Motor neuron (in vitro differentiated cells): ENCODE results near the gene MUC5B. TPM values are rescaled to one million over a fixed set of nuclear protein-coding genes. Genes with fewer than 3 reads are reported as not detected.

Source experiments
- ATAC-seq, 8 experiments: fragments of 200-7000 bp; cut with Tn5 transposase; replicated peaks in 6 of 8; 2 replicates each; pipeline ENCODE4 v1.8.0; 2021; ENCODE audit warnings: mild to moderate bottlenecking in 8 of 8, moderate library complexity in 8 of 8
- H3K27ac ChIP-seq, 2 donors: fragments of 250-450 bp; sonication (Bioruptor Pico); 2 replicates each; pipeline ENCODE4 v1.9.0; 2021; ENCODE audit warnings: antibody characterized with exemption in 2 of 2, mild to moderate bottlenecking in 2 of 2, moderate library complexity in 1 of 2
- H3K4me1 ChIP-seq, 2 donors: fragments of 250-450 bp; sonication (Bioruptor Pico); replicated peaks in 1 of 2; 2 replicates each; pipeline ENCODE4 v1.6.1; 2021; ENCODE audit warnings: antibody characterized with exemption in 2 of 2, mild to moderate bottlenecking in 2 of 2, moderate library complexity in 1 of 2
- H3K4me3 ChIP-seq, 5 donors: fragments of 250-450 bp; sonication (Bioruptor Pico); 2 replicates each; pipeline ENCODE4 v1.9.0; 2021; ENCODE audit warnings: antibody characterized with exemption in 5 of 5, mild to moderate bottlenecking in 5 of 5, moderate library complexity in 4 of 5
- WGBS, 10 experiments: fragments of 450-650 bp; shearing (Covaris generic); methylation state at CpG; one replicate each; pipeline ENCODE4 v1.0.0; 2022; 5-methylcytosine and 5-hydroxymethylcytosine counted together
- in situ Hi-C, 9 experiments: fragments of 400-800 bp; cut with MboI; loops; one replicate each; pipeline ENCODE4 v1.15.0; 2021; ENCODE audit warnings: low sequenced_read_pairs in 9 of 9, low pct_unique_long_range_greater_than_20kb in 2 of 9; ENCODE audit not compliant: unreplicated experiment in 9 of 9
- total RNA-seq, 8 experiments: library from RNA; unstranded; fragments of 300-600 nt; gene quantifications; 2 replicates each; pipeline versions ENCODE4 v1.2.3 to v1.2.4, GENCODE V29; 2022

MUC5B gene
- total RNA-seq, 8 experiments from 2014 or later = under 0.01 to 4.7 (median 0.85) TPM

DNA sequence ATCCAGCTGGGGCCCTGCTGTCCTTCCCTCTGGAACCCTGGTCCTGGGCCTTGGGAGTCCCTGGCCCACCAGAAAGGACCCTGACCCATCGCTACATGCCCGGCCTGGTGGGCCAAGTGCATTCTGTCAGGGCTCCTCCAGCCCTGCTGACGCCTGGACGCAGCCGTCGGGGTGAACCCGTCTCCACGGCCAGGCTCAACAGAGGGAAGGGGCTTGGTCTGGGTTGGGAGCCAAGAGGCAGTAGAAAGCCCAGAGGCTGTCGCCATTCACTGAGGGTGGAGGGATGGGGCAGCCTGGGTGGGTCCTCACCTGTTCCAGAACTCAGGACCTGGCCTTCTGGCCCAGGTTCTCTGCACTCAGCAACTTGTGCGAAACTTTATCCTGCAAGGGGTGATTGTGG, 47.6 kb downstream of the MUC5B start:
- in situ Hi-C loops = no loop called here
- Histone ChIP-seq H3K4me3 (no peak overlapping the region), H3K27ac (peak overlapping the region in 1 of 2 donors; percentile 61), H3K4me1 (peaks cover 0 to 8% of the 10 kb centered on the region in 2 donors)
- peak in 3 of 8 experiments; percentile 3 to 13 (median 3) for ATAC-seq
- WGBS, 10 experiments = 93% methylated on average over 7 of the region's 10 CpGs; no CpG with 5 or more reads in 9 of the 10 experiments

DNA sequence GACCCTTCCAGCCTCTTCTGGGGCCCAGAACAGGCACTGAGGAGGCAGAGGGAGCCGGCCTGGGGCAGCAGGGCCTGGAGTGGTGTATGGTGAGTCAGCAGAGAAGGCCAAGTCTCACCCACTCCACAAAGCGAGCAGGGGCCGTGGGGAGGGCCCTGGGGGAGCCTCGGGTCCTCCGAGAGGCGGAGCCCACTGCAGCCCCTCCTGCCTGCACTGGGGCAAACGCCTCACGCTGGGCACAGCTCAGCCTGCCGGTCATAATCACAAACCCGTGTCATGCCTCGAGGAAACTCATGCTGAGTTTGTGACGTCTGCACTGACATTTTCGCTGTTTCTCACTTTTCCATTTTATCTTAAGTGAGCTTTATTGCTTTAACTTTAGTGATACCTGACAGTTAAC, 48.1 kb downstream of the MUC5B start:
- peak in 6 of 8 experiments; percentile 70 to 98 (median 95) for ATAC-seq
- peak overlapping the region in 1 of 2 donors; percentile 61 for H3K27ac ChIP-seq
- WGBS, 10 experiments = 24 to 64% (median 36%) methylated on average over 3 to 10 of the region's 13 CpGs; no CpG with 5 or more reads in 4 of the 10 experiments

DNA sequence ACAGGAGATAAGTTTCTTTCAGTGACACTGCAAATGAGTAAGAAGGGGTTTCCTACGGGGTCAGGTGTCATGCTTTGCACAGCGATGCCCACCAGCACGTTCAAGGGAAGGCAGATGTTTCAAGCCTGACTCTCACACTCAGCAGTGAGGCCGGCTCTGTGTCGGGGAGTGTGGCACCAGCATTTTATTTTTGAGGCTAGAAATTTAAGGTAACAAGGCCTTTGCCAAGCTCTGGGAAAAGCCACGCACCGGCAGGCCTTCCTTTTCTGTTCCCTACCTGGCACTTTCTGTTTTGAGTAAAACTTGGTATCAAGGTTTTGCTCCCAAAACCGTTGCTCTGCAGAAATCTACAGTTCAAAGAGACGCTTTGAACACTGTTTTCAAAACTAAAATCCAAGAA, 48.5 kb downstream of the MUC5B start:
- Histone ChIP-seq H3K4me1 (peaks cover 0 to 8% of the 10 kb centered on the region in 2 donors), H3K4me3 (no peak overlapping the region), H3K27ac (no peak overlapping the region)
- WGBS, 10 experiments = 33 to 92% (median 61%) methylated on average over 2 to 8 of the region's 9 CpGs; no CpG with 5 or more reads in 3 of the 10 experiments
- peak in 2 of 8 experiments; percentile 4 to 6 for ATAC-seq
- in situ Hi-C loops = no loop called here

More for the DNA sequence above, 48.1 kb downstream of the MUC5B start:
- Histone ChIP-seq H3K4me3 (no peak overlapping the region), H3K4me1 (peaks cover 0 to 8% of the 10 kb centered on the region in 2 donors)
- in situ Hi-C loops = no loop called here

- in situ Hi-C loops = no loop called here
- Histone ChIP-seq H3K4me3 (no peak overlapping the region), H3K27ac (no peak overlapping the region), H3K4me1 (peaks cover 0 to 8% of the 10 kb centered on the region in 2 donors)
- WGBS, 10 experiments = 50 to 100% methylated on average over 2 to 5 of the region's 30 CpGs; no CpG with 5 or more reads in 8 of the 10 experiments
- no peak for ATAC-seq
Measured at GRCh38 chr11:1271927-1272326, 49.1 kb downstream of the MUC5B start.

DNA sequence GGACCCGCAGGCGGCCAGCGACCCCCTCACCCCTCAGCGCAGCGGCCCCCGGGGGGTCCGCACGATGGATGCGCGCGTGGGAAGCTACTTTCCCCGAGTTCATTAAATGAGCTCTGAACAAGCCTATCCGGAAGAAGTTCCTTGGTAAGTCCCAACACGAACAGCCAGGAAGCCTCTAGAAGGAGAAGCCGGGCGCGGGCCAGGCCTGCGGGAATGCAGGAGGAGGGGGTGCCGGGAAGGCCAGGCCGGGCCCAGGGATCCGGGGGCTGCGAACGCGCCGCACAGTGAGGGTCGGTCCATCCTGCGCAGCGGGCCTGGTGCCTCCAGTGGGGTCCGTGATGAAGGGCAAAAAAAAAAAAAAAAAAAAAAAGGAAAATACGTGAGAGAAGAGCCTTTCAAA, 49.7 kb downstream of the MUC5B start:
- in situ Hi-C loops = no loop called here

DNA sequence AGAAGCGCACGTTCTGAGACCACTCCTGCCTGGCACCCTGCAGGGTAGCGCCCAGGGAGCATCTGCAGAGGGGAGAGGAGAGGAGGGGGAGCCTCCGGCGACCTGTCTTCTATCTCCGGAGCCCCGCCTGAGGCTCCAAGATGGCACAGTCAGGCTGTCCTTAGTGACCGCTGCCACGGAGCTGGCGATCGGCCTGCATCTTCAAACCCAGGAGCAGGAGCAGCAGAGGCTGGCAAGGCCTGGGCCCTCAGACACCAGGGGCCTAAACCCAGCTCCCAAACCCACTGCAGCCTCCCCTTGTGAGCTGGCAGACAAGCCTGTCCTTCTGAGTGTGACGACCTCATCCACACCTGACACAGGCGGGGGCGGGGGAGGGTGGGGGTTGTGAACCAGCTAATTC, 51.6 kb downstream of the MUC5B start:
- H3K27ac ChIP-seq = no peak overlapping the region
- ATAC-seq = peak in 1 of 8 experiments; percentile 3
- in situ Hi-C loops = no loop called here
- peaks cover 0 to 8% of the 10 kb centered on the region in 2 donors for H3K4me1 ChIP-seq
- H3K4me3 ChIP-seq = no peak overlapping the region
- 60 to 100% (median 90%) methylated on average over 1 to 8 of the region's 14 CpGs; no CpG with 5 or more reads in 6 of the 10 experiments for WGBS, 10 experiments

More for the DNA sequence above, 49.7 kb downstream of the MUC5B start:
- no peak overlapping the region for H3K27ac ChIP-seq
- WGBS, 10 experiments = 80 to 100% (median 95%) methylated on average over 1 to 17 of the region's 30 CpGs; no CpG with 5 or more reads in 1 of the 10 experiments
- peaks cover 0 to 8% of the 10 kb centered on the region in 2 donors for H3K4me1 ChIP-seq
- H3K4me3 ChIP-seq = no peak overlapping the region
- ATAC-seq = no peak

DNA sequence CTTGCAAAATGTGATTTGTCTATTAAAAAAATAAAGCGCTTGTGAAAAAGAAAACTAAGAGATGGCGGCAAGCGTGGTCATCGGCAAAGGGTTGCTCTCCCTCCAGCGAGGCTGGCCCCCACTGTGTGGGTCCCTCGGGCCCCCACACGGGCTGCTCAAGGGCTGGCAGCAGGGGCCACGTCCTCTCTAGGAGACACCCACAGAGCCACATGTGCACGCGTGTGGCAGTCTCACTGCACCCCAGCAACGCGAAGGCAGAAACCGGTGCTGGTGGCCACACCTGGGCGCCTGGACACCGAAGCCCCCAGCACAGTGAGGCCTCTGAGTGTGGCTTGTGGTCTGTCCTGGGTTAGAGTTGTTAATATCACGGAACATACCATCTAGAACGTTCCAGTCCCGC, 52.2 kb downstream of the MUC5B start:
- Histone ChIP-seq H3K27ac (no peak overlapping the region), H3K4me3 (no peak overlapping the region), H3K4me1 (peaks cover 0 to 8% of the 10 kb centered on the region in 2 donors)
- WGBS, 10 experiments = 85 to 100% (median 95%) methylated on average over 1 to 14 of the region's 18 CpGs; no CpG with 5 or more reads in 3 of the 10 experiments
- ATAC-seq = no peak
- in situ Hi-C loops = loop anchor here in 1 of 9 experiments (25.0 kb wide), 1 partner anchor 237 kb away; no protein-coding TSS in a partner anchor

- no peak overlapping the region for H3K27ac ChIP-seq
- peak in 1 of 8 experiments; percentile 20 for ATAC-seq
- 88 to 100% (median 92%) methylated on average over 1 to 10 of the region's 32 CpGs; no CpG with 5 or more reads in 5 of the 10 experiments for WGBS, 10 experiments
Measured at GRCh38 chr11:1276041-1276790, 53.4 kb downstream of the MUC5B start.

DNA sequence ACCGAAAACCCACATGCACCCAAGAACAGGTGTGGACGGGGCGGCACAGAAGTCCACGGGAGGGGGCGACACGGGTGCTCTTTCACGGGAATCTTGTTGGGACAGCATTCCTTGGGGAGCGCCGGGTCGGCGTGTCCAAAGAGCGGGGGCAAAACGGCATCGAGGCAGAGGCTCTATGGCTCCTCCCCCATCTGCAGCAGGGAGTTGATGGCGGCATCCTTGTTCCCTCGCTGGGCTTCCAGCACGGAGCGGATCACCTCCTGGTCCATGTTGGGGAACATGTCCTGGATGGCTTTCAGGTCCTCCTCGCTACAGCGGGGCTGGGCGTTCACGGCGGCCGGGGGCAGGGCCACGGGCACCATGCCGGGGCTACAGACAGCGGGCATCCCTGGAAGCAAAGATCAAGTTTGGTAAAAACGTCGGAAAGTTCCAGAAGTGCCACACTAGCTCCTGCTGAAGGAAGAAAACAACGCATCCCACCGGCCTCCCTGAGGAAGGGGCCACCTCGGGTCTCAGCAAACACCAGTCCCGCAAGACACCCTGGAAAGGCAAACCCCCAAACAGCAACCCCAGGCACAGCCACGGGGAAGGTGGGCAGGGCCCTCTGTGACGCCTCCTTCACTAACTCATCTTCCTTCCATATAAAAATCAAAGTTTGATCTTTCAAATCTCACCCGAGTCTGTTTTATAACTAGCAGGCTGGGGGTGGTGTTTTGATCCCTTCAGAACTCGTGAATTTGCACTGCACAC, 54.2 kb downstream of the MUC5B start:
- no peak overlapping the region for H3K4me3 ChIP-seq
- in situ Hi-C loops = loop anchor here in 1 of 9 experiments (25.0 kb wide), 1 partner anchor 235 kb away; no protein-coding TSS in a partner anchor

More at GRCh38 chr11:1276041-1276790, 53.4 kb downstream of the MUC5B start:
- Histone ChIP-seq H3K4me3 (no peak overlapping the region), H3K4me1 (peaks cover 0 to under 1% of the 10 kb centered on the region in 2 donors)
- in situ Hi-C loops = loop anchor here in 1 of 9 experiments (25.0 kb wide), 1 partner anchor 236 kb away; no protein-coding TSS in a partner anchor

DNA sequence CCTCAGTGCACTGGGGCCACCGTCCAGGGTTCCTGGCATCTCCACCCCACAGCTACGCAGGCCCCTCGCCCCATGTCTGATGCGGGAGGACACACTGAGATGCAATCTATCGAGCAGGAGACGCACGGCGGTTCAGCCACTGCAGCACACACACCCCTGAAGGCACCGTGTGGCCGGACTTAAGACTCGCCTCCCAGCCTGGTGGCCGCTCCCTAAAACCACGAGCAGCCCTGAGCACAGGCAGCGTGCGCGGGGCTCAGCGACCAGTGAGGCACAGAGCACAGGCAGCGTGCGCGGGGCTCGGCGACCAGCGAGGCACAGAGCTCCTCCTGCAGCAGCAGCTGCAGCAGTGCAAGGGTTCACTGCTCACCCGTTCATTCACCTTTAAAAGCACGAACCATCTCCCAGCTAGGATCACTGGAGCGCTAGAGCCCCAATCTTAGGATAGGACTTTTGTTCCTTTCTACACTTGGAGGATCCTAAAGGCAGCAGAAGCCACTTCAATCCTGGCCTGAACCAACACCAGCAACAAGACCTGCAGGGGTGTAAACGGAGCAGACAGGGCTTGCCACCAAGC, 55.2 kb downstream of the MUC5B start:
- H3K4me3 ChIP-seq = no peak overlapping the region
- WGBS, 10 experiments = 77 to 100% (median 96%) methylated on average over 1 to 8 of the region's 27 CpGs; no CpG with 5 or more reads in 6 of the 10 experiments
- no peaks in the 10 kb centered on the region for H3K4me1 ChIP-seq
- ATAC-seq = no peak
- no peak overlapping the region for H3K27ac ChIP-seq
- in situ Hi-C loops = loop anchor here in 1 of 9 experiments (25.0 kb wide), 1 partner anchor 234 kb away; no protein-coding TSS in a partner anchor

More for the DNA sequence above, 54.2 kb downstream of the MUC5B start:
- Histone ChIP-seq H3K27ac (no peak overlapping the region), H3K4me1 (no peaks in the 10 kb centered on the region)
- WGBS, 10 experiments = 86 to 100% (median 92%) methylated on average over 1 to 17 of the region's 37 CpGs; no CpG with 5 or more reads in 4 of the 10 experiments
- no peak for ATAC-seq

DNA sequence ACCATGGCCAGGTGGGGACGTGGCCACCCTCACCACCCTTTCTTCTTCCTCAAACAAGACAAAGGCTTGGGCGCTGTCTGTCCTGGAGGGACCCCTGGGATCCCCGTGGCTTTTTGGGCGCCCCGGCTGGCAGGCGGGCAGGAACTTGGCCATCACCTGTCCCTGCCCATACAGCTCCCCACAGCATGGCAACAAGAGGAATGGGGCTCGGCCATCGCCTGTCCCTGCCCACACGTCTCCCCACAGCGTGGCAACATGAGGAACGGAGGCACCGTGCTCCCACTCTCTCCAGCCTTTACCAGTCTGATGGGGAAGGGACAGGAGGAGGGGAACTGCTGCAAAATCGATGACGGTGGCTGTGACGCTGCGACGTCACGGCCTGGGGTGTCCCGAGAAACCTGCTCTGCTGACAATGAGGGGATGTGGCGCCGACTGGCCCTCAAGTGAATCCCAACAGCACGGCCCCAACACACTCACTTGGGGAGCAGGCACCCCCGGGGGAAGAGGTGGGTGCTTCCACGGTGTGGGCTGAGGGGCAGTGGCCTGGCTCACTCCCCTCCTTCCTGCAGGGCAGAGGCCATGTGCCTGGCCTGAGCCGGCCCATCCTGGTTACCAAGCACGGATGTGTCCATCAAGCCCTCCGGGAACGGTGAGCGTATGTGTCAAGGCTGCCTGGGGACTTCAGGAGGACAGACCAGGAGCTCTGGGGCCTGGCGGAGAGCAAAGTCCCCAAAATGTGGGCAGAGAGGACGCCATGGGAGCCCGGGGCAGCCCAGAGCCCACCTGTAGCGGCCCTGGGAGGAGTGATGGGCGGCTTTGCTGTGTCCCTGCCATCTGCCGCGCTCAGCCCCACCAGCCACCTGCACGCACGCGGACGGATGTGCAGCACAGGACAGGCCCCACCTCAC, 56.2 kb downstream of the MUC5B start:
- no peak for ATAC-seq
- H3K27ac ChIP-seq = no peak overlapping the region
- in situ Hi-C loops = loop anchor here in 1 of 9 experiments (25.0 kb wide), 1 partner anchor 233 kb away; no protein-coding TSS in a partner anchor

More for the DNA sequence above, 56.2 kb downstream of the MUC5B start:
- Histone ChIP-seq H3K4me1 (no peaks in the 10 kb centered on the region), H3K4me3 (no peak overlapping the region)
- 40 to 100% (median 96%) methylated on average over 1 to 4 of the region's 40 CpGs; no CpG with 5 or more reads in 4 of the 10 experiments for WGBS, 10 experiments
